HepG2 (cell line): ENCODE measurements around the gene MPST. TPM values are rescaled to one million over a fixed set of nuclear protein-coding genes. Genes with fewer than 3 reads are reported as not detected.

Source experiments
- ATAD3A ChIP-seq: sonication (generic); formaldehyde crosslinking; IDR thresholded peaks from 2 replicates; pipeline ENCODE4 v1.4.0; 2020; ENCODE audit warnings: missing genetic modification reagents
- BRD4 ChIP-seq: sonication (generic); formaldehyde crosslinking; IDR thresholded peaks from 2 replicates; pipeline ENCODE4 v1.4.0; 2020; ENCODE audit warnings: missing genetic modification reagents
- DPF2 ChIP-seq: sonication (generic); formaldehyde crosslinking; IDR thresholded peaks from 2 replicates; pipeline ENCODE4 v1.4.0; 2020; ENCODE audit warnings: mild to moderate bottlenecking, low read depth, missing genetic modification reagents, borderline replicate concordance
- FOXA1 ChIP-seq, 2 experiments: fragments of 450-650 bp in 1 of 2; sonication (generic) in 1 of 2; formaldehyde crosslinking in 1 of 2; IDR thresholded peaks; 2 replicates each; pipeline versions ENCODE4 v1.4.0 to v1.6.1; 2016 to 2020; ENCODE audit warnings: missing genetic modification reagents in 1 of 2
- HIC2 ChIP-seq: sonication (generic); formaldehyde crosslinking; IDR thresholded peaks from 2 replicates; pipeline ENCODE4 v1.9.0; 2022; ENCODE audit warnings: low read depth, missing genetic modification reagents
- MAFG ChIP-seq: sonication (generic); formaldehyde crosslinking; IDR thresholded peaks from 2 replicates; pipeline ENCODE4 v1.5.1; 2020; ENCODE audit warnings: mild to moderate bottlenecking, missing genetic modification reagents
- NFE2L2 ChIP-seq: fragments of 150-350 bp; IDR thresholded peaks from 2 replicates; pipeline ENCODE4 v1.6.1; 2014; ENCODE audit warnings: low read length
- NFKB2 ChIP-seq: sonication (generic); formaldehyde crosslinking; IDR thresholded peaks from 2 replicates; pipeline ENCODE4 v1.4.0; 2020; ENCODE audit warnings: missing genetic modification reagents, borderline replicate concordance
- NFYB ChIP-seq: sonication (generic); formaldehyde crosslinking; IDR thresholded peaks from 2 replicates; pipeline ENCODE4 v1.4.0; 2020; ENCODE audit warnings: missing genetic modification reagents
- NPAS2 ChIP-seq: sonication (generic); formaldehyde crosslinking; IDR thresholded peaks from 2 replicates; pipeline ENCODE4 v1.8.0; 2022; ENCODE audit warnings: mild to moderate bottlenecking, missing genetic modification reagents, borderline replicate concordance
- PLRG1 ChIP-seq: fragments of 450-650 bp; conservative IDR thresholded peaks from 2 replicates; pipeline ENCODE4 v1.6.1; 2016
- PTBP1 ChIP-seq: fragments of 200-400 bp; formaldehyde crosslinking; IDR thresholded peaks from 2 replicates; pipeline ENCODE4 v1.6.1; 2018; ENCODE audit warnings: low read length, low read depth; ENCODE audit not compliant: poor library complexity, severe bottlenecking
- RAD21 ChIP-seq: fragments of 450-650 bp; formaldehyde crosslinking; IDR thresholded peaks from 2 replicates; pipeline ENCODE4 v1.5.0; 2020; ENCODE audit warnings: mild to moderate bottlenecking
- SALL1 ChIP-seq: sonication (generic); formaldehyde crosslinking; IDR thresholded peaks from 2 replicates; pipeline ENCODE4 v1.8.0; 2022; ENCODE audit warnings: mild to moderate bottlenecking, missing genetic modification reagents
- TEF ChIP-seq: sonication (generic); formaldehyde crosslinking; IDR thresholded peaks from 2 replicates; pipeline ENCODE4 v1.5.0; 2020; ENCODE audit warnings: missing genetic modification reagents
- YY1 ChIP-seq: IDR thresholded peaks from 2 replicates; pipeline ENCODE4 v1.6.1; 2011; ENCODE audit warnings: low read length, low read depth, moderate library complexity, mild to moderate bottlenecking; ENCODE audit not compliant: insufficient read depth, insufficient replicate concordance
- ZEB1 ChIP-seq: IDR thresholded peaks from 2 replicates; pipeline ENCODE4 v1.6.1; 2012; ENCODE audit warnings: mild to moderate bottlenecking, low read depth, inconsistent platforms; ENCODE audit not compliant: insufficient replicate concordance
- ZMYM4 ChIP-seq: sonication (generic); formaldehyde crosslinking; IDR thresholded peaks from 2 replicates; pipeline ENCODE4 v1.8.1; 2023; ENCODE audit warnings: mild to moderate bottlenecking, missing genetic modification reagents
- ZNF501 ChIP-seq: sonication (generic); formaldehyde crosslinking; IDR thresholded peaks from 2 replicates; pipeline ENCODE4 v1.5.1; 2020; ENCODE audit warnings: mild to moderate bottlenecking, moderate library complexity, missing genetic modification reagents
- ZNF562 ChIP-seq: sonication (generic); formaldehyde crosslinking; IDR thresholded peaks from 2 replicates; pipeline ENCODE4 v1.8.0; 2022; ENCODE audit warnings: missing genetic modification reagents, borderline replicate concordance
- ZNF629 ChIP-seq: sonication (generic); formaldehyde crosslinking; conservative IDR thresholded peaks from 2 replicates; pipeline ENCODE4 v1.5.0; 2020; ENCODE audit warnings: missing genetic modification reagents
- ZNF773 ChIP-seq: sonication (generic); formaldehyde crosslinking; IDR thresholded peaks from 2 replicates; pipeline ENCODE4 v1.4.0; 2020; ENCODE audit warnings: missing genetic modification reagents, borderline replicate concordance
- ZNF816 ChIP-seq: sonication (generic); formaldehyde crosslinking; IDR thresholded peaks from 2 replicates; pipeline ENCODE4 v1.8.0; 2022; ENCODE audit warnings: missing genetic modification reagents, mild to moderate bottlenecking, borderline replicate concordance
- ZNF883 ChIP-seq: sonication (generic); formaldehyde crosslinking; IDR thresholded peaks from 2 replicates; pipeline ENCODE4 v1.5.1; 2020; ENCODE audit warnings: mild to moderate bottlenecking, missing genetic modification reagents; ENCODE audit errors: not compliant biosample characterization
- ZSCAN22 ChIP-seq: sonication (generic); formaldehyde crosslinking; IDR thresholded peaks from 2 replicates; pipeline ENCODE4 v1.4.0; 2020; ENCODE audit warnings: mild to moderate bottlenecking, missing genetic modification reagents
- polyA plus RNA-seq, 8 experiments: library from polyadenylated mRNA; depleted of rRNA in 3 of 8; stranded (reverse) in 7 of 8; unstranded in 1 of 8; fragments of >200 nt; fragmentation: Illumina TruSeq in 4 of 8; extraction: Trizol in 4 of 8; gene quantifications; 2 replicates each; pipeline versions ENCODE4 v1.2.1 to v1.2.3, GENCODE V29; 2011 to 2016; ENCODE audit warnings: low read depth in 4 of 8, missing spikeins in 1 of 8, mixed read lengths in 1 of 8; ENCODE audit not compliant: insufficient read depth in 1 of 8
- total RNA-seq, 5 experiments: library from RNA; depleted of rRNA; stranded (reverse); fragments of >200 nt; fragmentation: Illumina TruSeq; extraction: Trizol; gene quantifications; 2 replicates each; pipeline ENCODE4 v1.2.3, GENCODE V29; 2016; ENCODE audit warnings: low read depth in 1 of 5
- TF ChIP-seq, protein P1 (sequence below): sonication (generic); formaldehyde crosslinking; IDR thresholded peaks from 2 replicates; pipeline ENCODE4 v1.5.1; 2020; ENCODE audit warnings: missing genetic modification reagents, mild to moderate bottlenecking, borderline replicate concordance

The MPST gene
- total and polyA plus RNA-seq, 2 of the 13 experiments (the other 11 are each of a cell fraction or from before 2014, with no cell fraction given) = 133 to 141 TPM

GRCh38 chr22:37023743-37024338, 4.3 kb downstream of the MPST start (continued):
- TF ChIP-seq ZNF883 (CRISPR knock-in tag) (no peak), BRD4 (CRISPR knock-in tag) (0 out of 2 replicates have a peak, but pooled peaks have one; percentile 26), ZNF562 (no peak), NPAS2 (CRISPR knock-in tag) (no peak), ATAD3A (CRISPR knock-in tag) (no peak), SALL1 (CRISPR knock-in tag) (peak; percentile 91), YY1 (peak; percentile 10), PLRG1 (no peak), ZSCAN22 (no peak), PTBP1 (no peak), ZNF501 (CRISPR knock-in tag) (0 out of 2 replicates have a peak, but pooled peaks have one; percentile 26), ZNF816 (CRISPR knock-in tag) (no peak), MAFG (CRISPR knock-in tag) (no peak), DPF2 (CRISPR knock-in tag) (no peak; the same call in 1 of the 2 replicates), NFE2L2 (no peak), ZNF773 (no peak), ZMYM4 (peak; percentile 80), ZNF629 (CRISPR knock-in tag) (peak; percentile 82), NFYB (CRISPR knock-in tag) (no peak), FOXA1 (IDR thresholded peaks at IDR 0.05) (no peak), FOXA1 (CRISPR knock-in tag; IDR thresholded peaks at IDR 0.05) (peak; percentile 19; the same call in 1 of the 2 replicates), NFKB2 (CRISPR knock-in tag) (peak; percentile 30; the same call in 1 of the 2 replicates), ZEB1 (no peak), HIC2 (peak; percentile 99), RAD21 (CRISPR knock-in tag) (peak; percentile 27; the same call in 1 of the 2 replicates), TEF (CRISPR knock-in tag) (no peak)
- TF ChIP-seq, protein P1, sequence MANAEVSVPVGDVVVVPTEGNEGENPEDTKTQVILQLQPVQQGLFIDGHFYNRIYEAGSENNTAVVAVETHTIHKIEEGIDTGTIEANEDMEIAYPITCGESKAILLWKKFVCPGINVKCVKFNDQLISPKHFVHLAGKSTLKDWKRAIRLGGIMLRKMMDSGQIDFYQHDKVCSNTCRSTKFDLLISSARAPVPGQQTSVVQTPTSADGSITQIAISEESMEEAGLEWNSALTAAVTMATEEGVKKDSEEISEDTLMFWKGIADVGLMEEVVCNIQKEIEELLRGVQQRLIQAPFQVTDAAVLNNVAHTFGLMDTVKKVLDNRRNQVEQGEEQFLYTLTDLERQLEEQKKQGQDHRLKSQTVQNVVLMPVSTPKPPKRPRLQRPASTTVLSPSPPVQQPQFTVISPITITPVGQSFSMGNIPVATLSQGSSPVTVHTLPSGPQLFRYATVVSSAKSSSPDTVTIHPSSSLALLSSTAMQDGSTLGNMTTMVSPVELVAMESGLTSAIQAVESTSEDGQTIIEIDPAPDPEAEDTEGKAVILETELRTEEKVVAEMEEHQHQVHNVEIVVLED (CRISPR knock-in tag) = 0 out of 2 replicates have a peak, but pooled peaks have one; percentile 21
